Measurements from ENCODE around the gene CASP2. TPM values are rescaled to one million over a fixed set of nuclear protein-coding genes. Genes with fewer than 3 reads are reported as not detected.

Gene CASP2
- total and polyA plus RNA-seq, 2 of the 13 experiments (the other 11 are each of a cell fraction or from before 2014, with no cell fraction given): 10.2 to 13.7 TPM

DNA sequence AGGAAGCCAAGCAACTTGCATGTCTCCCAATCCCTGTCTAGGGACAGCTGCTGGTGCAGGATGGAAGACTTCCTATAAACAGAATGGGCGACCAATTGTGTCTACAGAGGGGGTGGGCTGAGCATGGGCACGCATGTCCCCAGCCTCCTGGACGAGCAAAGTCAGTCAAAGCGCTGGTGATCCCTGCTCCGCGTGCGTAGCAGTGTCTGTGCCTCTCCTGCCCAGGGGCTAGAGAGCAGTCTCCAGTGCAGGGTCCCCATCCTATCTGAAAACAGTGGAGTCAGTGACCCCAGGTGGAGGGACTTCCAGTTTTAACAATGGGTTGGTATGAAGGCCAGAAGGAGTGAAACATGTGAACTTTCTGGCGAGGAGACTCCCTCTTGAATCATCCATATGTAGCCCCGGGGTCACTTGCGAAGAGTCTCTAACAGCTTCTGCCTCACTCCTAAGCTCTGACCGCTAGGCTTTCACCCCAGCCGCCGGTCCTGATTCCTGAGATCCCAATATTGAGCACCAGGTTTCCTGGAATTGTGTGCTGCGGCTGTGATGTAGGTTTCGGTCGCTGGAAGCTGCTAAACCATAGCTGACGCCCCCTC, 714 bp upstream of the CASP2 start (continued):
- TF ChIP-seq, protein P1, sequence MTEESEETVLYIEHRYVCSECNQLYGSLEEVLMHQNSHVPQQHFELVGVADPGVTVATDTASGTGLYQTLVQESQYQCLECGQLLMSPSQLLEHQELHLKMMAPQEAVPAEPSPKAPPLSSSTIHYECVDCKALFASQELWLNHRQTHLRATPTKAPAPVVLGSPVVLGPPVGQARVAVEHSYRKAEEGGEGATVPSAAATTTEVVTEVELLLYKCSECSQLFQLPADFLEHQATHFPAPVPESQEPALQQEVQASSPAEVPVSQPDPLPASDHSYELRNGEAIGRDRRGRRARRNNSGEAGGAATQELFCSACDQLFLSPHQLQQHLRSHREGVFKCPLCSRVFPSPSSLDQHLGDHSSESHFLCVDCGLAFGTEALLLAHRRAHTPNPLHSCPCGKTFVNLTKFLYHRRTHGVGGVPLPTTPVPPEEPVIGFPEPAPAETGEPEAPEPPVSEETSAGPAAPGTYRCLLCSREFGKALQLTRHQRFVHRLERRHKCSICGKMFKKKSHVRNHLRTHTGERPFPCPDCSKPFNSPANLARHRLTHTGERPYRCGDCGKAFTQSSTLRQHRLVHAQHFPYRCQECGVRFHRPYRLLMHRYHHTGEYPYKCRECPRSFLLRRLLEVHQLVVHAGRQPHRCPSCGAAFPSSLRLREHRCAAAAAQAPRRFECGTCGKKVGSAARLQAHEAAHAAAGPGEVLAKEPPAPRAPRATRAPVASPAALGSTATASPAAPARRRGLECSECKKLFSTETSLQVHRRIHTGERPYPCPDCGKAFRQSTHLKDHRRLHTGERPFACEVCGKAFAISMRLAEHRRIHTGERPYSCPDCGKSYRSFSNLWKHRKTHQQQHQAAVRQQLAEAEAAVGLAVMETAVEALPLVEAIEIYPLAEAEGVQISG (CRISPR knock-in tag; IDR thresholded peaks at IDR 0.05): peak; percentile 12; the same call in 1 of the 2 replicates
- TF ChIP-seq ZNF569 (CRISPR knock-in tag; IDR thresholded peaks at IDR 0.05; ENCODE audit: borderline replicate concordance) (no peak), ZNF33B (CRISPR knock-in tag; IDR thresholded peaks at IDR 0.05) (no peak), HOXA5 (CRISPR knock-in tag; IDR thresholded peaks at IDR 0.05) (no peak)
- TF ChIP-seq, protein P2, sequence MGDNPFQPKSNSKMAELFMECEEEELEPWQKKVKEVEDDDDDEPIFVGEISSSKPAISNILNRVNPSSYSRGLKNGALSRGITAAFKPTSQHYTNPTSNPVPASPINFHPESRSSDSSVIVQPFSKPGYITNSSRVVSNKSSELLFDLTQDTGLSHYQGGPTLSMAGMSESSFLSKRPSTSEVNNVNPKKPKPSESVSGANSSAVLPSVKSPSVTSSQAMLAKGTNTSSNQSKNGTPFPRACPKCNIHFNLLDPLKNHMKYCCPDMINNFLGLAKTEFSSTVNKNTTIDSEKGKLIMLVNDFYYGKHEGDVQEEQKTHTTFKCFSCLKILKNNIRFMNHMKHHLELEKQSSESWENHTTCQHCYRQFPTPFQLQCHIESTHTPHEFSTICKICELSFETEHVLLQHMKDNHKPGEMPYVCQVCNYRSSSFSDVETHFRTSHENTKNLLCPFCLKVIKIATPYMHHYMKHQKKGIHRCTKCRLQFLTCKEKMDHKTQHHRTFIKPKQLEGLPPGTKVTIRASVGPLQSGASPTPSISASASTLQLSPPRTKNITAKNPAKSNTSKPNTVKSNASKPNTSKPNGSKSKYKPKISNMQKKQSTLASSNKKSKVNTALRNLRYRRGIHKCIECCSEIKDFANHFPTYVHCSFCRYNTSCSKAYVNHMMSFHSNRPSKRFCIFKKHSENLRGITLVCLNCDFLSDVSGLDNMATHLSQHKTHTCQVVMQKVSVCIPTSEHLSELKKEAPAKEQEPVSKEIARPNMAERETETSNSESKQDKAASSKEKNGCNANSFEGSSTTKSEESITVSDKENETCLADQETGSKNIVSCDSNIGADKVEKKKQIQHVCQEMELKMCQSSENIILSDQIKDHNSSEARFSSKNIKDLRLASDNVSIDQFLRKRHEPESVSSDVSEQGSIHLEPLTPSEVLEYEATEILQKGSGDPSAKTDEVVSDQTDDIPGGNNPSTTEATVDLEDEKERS (CRISPR knock-in tag; IDR thresholded peaks at IDR 0.05): 0 out of 2 replicates have a peak, but pooled peaks have one; percentile 6

DNA sequence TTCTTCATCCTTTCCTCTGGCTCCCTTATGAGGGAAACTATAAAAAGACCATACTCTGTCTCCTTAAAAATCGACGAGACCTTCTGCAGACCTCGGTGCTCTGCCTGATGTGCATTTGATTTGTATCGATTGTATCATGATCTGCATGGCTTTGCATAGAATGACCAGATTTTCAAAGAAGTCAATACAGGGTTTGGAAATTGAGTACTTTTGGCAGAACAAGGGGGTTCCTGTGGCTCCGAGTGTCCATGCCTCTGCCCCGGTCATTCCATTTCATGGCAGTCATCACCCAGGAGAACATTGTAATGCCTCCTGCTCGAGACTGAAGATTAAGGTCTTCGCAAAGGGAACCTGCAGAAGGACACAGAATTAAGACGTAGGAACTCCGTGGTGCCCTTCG, 685 bp downstream of the CASP2 start:
- Histone ChIP-seq H3K79me2 (ENCODE audit: insufficient read depth, low read length) (peaks cover 26% of the 10 kb centered on the region), H3K4me1 (ENCODE audit: insufficient read depth, low read length) (peaks cover 57% of the 10 kb centered on the region), H4K20me1 (ENCODE audit: insufficient read depth, low read length) (no peaks in the 10 kb centered on the region), H3K4me3 (replicated peaks in 1 of 3; ENCODE audit: insufficient read depth in 1 of 3, low read depth in 2 of 3, low read length in 3 of 3) (peak overlapping the region; percentile 72 to 80 (median 79)), H3K4me2 (ENCODE audit: low read depth, low read length) (peak overlapping the region; percentile 96), H3K27me3 (ENCODE audit: control insufficient read depth in 1 of 2, insufficient read depth in 2 of 2, low read length in 2 of 2) (no peaks in the 10 kb centered on the region; a peak in 1 of 5 replicates), H3K27ac (ENCODE audit: extremely low read length, insufficient read depth, low read length) (peak overlapping the region; percentile 78), H3K9me3 (ENCODE audit: low read length) (no peaks in the 10 kb centered on the region), H3K9ac (ENCODE audit: insufficient read depth, low read depth, low read length) (peak overlapping the region; percentile 83), H3K36me3 (replicated peaks in 1 of 2; ENCODE audit: control insufficient read depth in 1 of 2, insufficient read depth in 2 of 2, low read length in 2 of 2) (peaks cover 6 to 22% of the 10 kb centered on the region in 2 experiments; a peak in 4 of 5 replicates), H2AFZ (ENCODE audit: low read length) (peak overlapping the region; percentile 64)
- CTCF ChIA-PET (ENCODE audit: low intra/inter-chr PET ratio, low total read pairs): interaction anchor here (3.1 kb wide), 1 partner anchor 48 kb away, joined by 7 read pairs; no protein-coding TSS in a partner anchor
- intact Hi-C loops (cut with micrococcal nuclease; ENCODE audit: unreplicated experiment) (loop anchor here (1.0 kb wide), 1 partner anchor 16 kb away; no protein-coding TSS in a partner anchor), in situ Hi-C loops (cut with HindIII; ENCODE audit: extremely low pct_ligation_motif_present, low pct_unique_long_range_greater_than_20kb) (no loop called here)
- WGBS (ENCODE audit: low lambda C conversion rate): 1% methylated on average over 9 of the region's 11 CpGs
- no peak for DNase-seq (ENCODE audit: low spot score)
- TSS peak; percentile 72 for BruUV-seq (replicated peaks)
- POLR2A ChIA-PET: interaction anchor here (1.2 to 2.7 kb wide), 5 partner anchors 8 to 107 kb away, joined by 4 to 44 read pairs (median 6); partner anchors contain the start of gene GSTK1
- no peak for FAIRE-seq
- TF ChIP-seq, protein P3, sequence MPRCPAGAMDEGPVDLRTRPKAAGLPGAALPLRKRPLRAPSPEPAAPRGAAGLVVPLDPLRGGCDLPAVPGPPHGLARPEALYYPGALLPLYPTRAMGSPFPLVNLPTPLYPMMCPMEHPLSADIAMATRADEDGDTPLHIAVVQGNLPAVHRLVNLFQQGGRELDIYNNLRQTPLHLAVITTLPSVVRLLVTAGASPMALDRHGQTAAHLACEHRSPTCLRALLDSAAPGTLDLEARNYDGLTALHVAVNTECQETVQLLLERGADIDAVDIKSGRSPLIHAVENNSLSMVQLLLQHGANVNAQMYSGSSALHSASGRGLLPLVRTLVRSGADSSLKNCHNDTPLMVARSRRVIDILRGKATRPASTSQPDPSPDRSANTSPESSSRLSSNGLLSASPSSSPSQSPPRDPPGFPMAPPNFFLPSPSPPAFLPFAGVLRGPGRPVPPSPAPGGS (CRISPR knock-in tag; IDR thresholded peaks at IDR 0.05): peak; percentile 5; the same call in 1 of the 2 replicates
- TF ChIP-seq TARDBP (CRISPR knock-in tag; IDR thresholded peaks at IDR 0.05): no peak
- TF ChIP-seq, protein P4, sequence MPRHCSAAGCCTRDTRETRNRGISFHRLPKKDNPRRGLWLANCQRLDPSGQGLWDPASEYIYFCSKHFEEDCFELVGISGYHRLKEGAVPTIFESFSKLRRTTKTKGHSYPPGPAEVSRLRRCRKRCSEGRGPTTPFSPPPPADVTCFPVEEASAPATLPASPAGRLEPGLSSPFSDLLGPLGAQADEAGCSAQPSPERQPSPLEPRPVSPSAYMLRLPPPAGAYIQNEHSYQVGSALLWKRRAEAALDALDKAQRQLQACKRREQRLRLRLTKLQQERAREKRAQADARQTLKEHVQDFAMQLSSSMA (CRISPR knock-in tag; IDR thresholded peaks at IDR 0.05): 0 out of 2 replicates have a peak, but pooled peaks have one; percentile 7
- TF ChIP-seq ZNF460 (CRISPR knock-in tag; IDR thresholded peaks at IDR 0.05; ENCODE audit: borderline replicate concordance): no peak
- TF ChIP-seq AGO1 (IDR thresholded peaks at IDR 0.05; ENCODE audit: low read depth, low read length, poor library complexity, severe bottlenecking): no peak
- ATAC-seq: no peak
